Activated naive CD4-positive, alpha-beta T cell treated with Interleukin-2 at 50 U/mL for 16 hours (primary cell): ENCODE results near the gene S100Z.
"Not testable (repeated sequence)": the region's sequence is repeated elsewhere in the genome, so short reads cannot be mapped to it uniquely, and the experiment has no call there.

ENCODE experiments used
- DNase-seq: peaks from one replicate; pipeline ENCODE4 v3.0.0-alpha.2; 2020

Gene S100Z

GRCh38 chr5:76888733-76889300, 39.0 kb downstream of the S100Z start:
- DNase-seq: no peak

- no peak for DNase-seq
Measured at GRCh38 chr5:76893294-76893693, 43.5 kb downstream of the S100Z start.

- DNase-seq: no peak
Measured at GRCh38 chr5:76896196-76896595, 46.4 kb downstream of the S100Z start.

GRCh38 chr5:76901522-76901921, 51.7 kb downstream of the S100Z start:
- no peak for DNase-seq

- no peak for DNase-seq
Measured at GRCh38 chr5:76908166-76908565, 58.4 kb downstream of the S100Z start.

GRCh38 chr5:76910344-76910933, 60.6 kb downstream of the S100Z start:
- DNase-seq: not testable (repeated sequence)

GRCh38 chr5:76914671-76915070, 64.9 kb downstream of the S100Z start:
- not testable (repeated sequence) for DNase-seq

GRCh38 chr5:76918539-76918938, 68.7 kb downstream of the S100Z start:
- no peak for DNase-seq

- no peak for DNase-seq
Measured at GRCh38 chr5:76920491-76920890, 70.7 kb downstream of the S100Z start.

- no peak for DNase-seq
Measured at GRCh38 chr5:76926329-76927105, 76.7 kb downstream of the S100Z start.

GRCh38 chr5:76927961-76928360, 78.1 kb downstream of the S100Z start:
- DNase-seq: no peak

- no peak for DNase-seq
Measured at GRCh38 chr5:76930083-76930482, 80.3 kb downstream of the S100Z start.

- DNase-seq: no peak
Measured at GRCh38 chr5:76938177-76938576, 88.4 kb downstream of the S100Z start.

- DNase-seq: no peak
Measured at GRCh38 chr5:76941000-76941399, 91.2 kb downstream of the S100Z start.

- DNase-seq: no peak
Measured at GRCh38 chr5:76941442-76941841, 91.6 kb downstream of the S100Z start.

- no peak for DNase-seq
Measured at GRCh38 chr5:76942581-76942980, 92.8 kb downstream of the S100Z start.

GRCh38 chr5:76943006-76943405, 93.2 kb downstream of the S100Z start:
- DNase-seq: no peak

GRCh38 chr5:76944638-76945037, 94.8 kb downstream of the S100Z start:
- DNase-seq: no peak

GRCh38 chr5:76945238-76945637, 95.4 kb downstream of the S100Z start:
- DNase-seq: not testable (repeated sequence)

GRCh38 chr5:76946090-76946489, 96.3 kb downstream of the S100Z start:
- no peak for DNase-seq

- DNase-seq: no peak
Measured at GRCh38 chr5:76947082-76947503, 97.3 kb downstream of the S100Z start.

- no peak for DNase-seq
Measured at GRCh38 chr5:76952795-76953536, 103.2 kb downstream of the S100Z start, which contains the start of gene CRHBP. Gene CRHBP, plus strand, starts transcription at chr5:76953045. Its CDS starts 90 bp downstream, at chr5:76953135.
